Right lobe of liver (tissue), 6 donors: ENCODE measurements around the gene ZBTB16. TPM values are rescaled to one million over a fixed set of nuclear protein-coding genes. Genes with fewer than 3 reads are reported as not detected.
A peak's percentile ranks its signal among the peaks of the same experiment; 100 is the strongest.

Experiments
- ATAC-seq, 4 donors: fragments of 200-7000 bp; cut with Tn5 transposase; one replicate each; pipeline ENCODE4 v1.9.1; 2020; ENCODE audit warnings: mild to moderate bottlenecking in 4 of 4, moderate library complexity in 4 of 4
- DNase-seq, 3 donors: peaks; one replicate each; pipeline ENCODE4 v3.0.0-alpha.2; 2020
- H3K27ac ChIP-seq, 3 donors: fragments of 200-600 bp; one replicate each; pipeline ENCODE4 v1.8.0; 2022
- H3K27me3 ChIP-seq, 2 donors: fragments of 200-600 bp; one replicate each; pipeline ENCODE4 v1.8.0; 2022
- H3K36me3 ChIP-seq, 4 donors: fragments of 200-600 bp; sonication (generic) in 1 of 4; one replicate each; pipeline versions ENCODE4 v1.5.1 to v1.8.0; 2017 to 2022; ENCODE audit warnings: control low read depth in 1 of 4
- H3K4me1 ChIP-seq, 4 donors: fragments of 200-600 bp; sonication (generic) in 1 of 4; one replicate each; pipeline versions ENCODE4 v1.5.1 to v1.8.0; 2017 to 2022; ENCODE audit warnings: control low read depth in 1 of 4
- H3K4me3 ChIP-seq, 3 donors: fragments of 200-600 bp; one replicate each; pipeline ENCODE4 v1.8.0; 2022
- H3K9me3 ChIP-seq, 4 donors: fragments of 200-600 bp; sonication (generic) in 1 of 4; one replicate each; pipeline versions ENCODE4 v1.5.1 to v1.8.0; 2017 to 2022; ENCODE audit warnings: control low read depth in 1 of 4
- POLR2A ChIP-seq: fragments of 450-650 bp; IDR thresholded peaks from one replicate; pipeline ENCODE4 v1.6.1; 2017; ENCODE audit warnings: antibody characterized with exemption, mild to moderate bottlenecking
- WGBS: methylation state at CpG from one replicate; pipeline ENCODE4 v1.1.6; 2018; ENCODE audit warnings: low coverage, low lambda C conversion rate; ENCODE audit not compliant: insufficient coverage; ENCODE audit errors: missing lambda C conversion rate; 5-methylcytosine and 5-hydroxymethylcytosine counted together
- intact Hi-C, 2 donors: fragments of 100-400 bp; cut with DNase I; formaldehyde crosslinking; loops; one replicate each; pipeline versions ENCODE4 v1.11.2 to v1.14.1; 2022
- total RNA-seq, 6 experiments: library from RNA; depleted of rRNA in 2 of 6; stranded (reverse); fragments of >200 nt in 2 of 6; fragmentation: NEBNext Ultra II Directional in 3 of 6; extraction: Animal tissue kit (Norgen Biotek cat#: 25700) in 3 of 6; gene quantifications; one replicate each; pipeline versions ENCODE4 v1.1.0 to v1.2.4, GENCODE V29; 2016 to 2023
- TF ChIP-seq, protein P1 (sequence below), 4 donors: fragments of 200-600 bp in 3 of 4; fragments of 450-650 bp in 1 of 4; IDR thresholded peaks; one replicate each; pipeline versions ENCODE4 v1.5.1 to v1.8.0; 2016 to 2022; ENCODE audit warnings: antibody characterized with exemption in 4 of 4, mild to moderate bottlenecking in 2 of 4
- donor health status: DM: no; HTN: yes; CAD: no.
- donor health status: DM: no; HTN: no; CAD: no.
- donor health status: DM: no; HTN: no; CAD: no.
- donor health status: DM: no; HTN: yes; CAD: no.
- donor health status: DM: no; HTN: yes; CAD: no.

Gene ZBTB16
- total RNA-seq, 6 experiments from 2014 or later: 13.1 to 205 (median 52.2) TPM

DNA sequence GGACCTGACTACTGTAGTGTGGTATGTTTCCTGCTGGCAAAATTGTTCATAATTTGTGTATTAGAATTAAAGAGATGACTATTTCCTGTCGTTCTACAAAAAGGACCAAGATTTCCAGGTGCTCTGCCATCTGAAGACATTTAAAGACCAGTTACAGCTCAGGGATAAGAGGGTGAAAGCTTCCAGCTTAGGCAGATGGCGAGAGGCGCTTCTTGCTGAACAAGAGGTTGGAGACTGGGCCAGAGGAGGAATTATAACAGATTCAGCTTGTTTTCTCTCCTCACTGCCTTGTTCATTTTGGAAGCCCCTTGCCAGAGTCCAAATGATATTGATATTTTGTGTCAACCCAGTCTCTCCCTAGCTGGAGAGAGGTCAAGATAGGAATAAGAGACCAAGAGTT lies 213.6 kb downstream of the ZBTB16 start:
- intact Hi-C loops: no loop called here
- Histone ChIP-seq H3K27me3 (no peaks in the 10 kb centered on the region), H3K9me3 (no peaks in the 10 kb centered on the region), H3K36me3 (no peaks in the 10 kb centered on the region), H3K4me1 (peaks cover 0 to 31% (median 9%) of the 10 kb centered on the region in 4 donors), H3K4me3 (no peak overlapping the region), H3K27ac (no peak overlapping the region)
- no peak for TF ChIP-seq POLR2A
- TF ChIP-seq, protein P1, sequence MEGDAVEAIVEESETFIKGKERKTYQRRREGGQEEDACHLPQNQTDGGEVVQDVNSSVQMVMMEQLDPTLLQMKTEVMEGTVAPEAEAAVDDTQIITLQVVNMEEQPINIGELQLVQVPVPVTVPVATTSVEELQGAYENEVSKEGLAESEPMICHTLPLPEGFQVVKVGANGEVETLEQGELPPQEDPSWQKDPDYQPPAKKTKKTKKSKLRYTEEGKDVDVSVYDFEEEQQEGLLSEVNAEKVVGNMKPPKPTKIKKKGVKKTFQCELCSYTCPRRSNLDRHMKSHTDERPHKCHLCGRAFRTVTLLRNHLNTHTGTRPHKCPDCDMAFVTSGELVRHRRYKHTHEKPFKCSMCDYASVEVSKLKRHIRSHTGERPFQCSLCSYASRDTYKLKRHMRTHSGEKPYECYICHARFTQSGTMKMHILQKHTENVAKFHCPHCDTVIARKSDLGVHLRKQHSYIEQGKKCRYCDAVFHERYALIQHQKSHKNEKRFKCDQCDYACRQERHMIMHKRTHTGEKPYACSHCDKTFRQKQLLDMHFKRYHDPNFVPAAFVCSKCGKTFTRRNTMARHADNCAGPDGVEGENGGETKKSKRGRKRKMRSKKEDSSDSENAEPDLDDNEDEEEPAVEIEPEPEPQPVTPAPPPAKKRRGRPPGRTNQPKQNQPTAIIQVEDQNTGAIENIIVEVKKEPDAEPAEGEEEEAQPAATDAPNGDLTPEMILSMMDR (IDR thresholded peaks at IDR 0.05): no peak
- WGBS: 88% methylated on average over 3 of the region's 3 CpGs
- no peak for DNase-seq
- ATAC-seq: no peak

DNA sequence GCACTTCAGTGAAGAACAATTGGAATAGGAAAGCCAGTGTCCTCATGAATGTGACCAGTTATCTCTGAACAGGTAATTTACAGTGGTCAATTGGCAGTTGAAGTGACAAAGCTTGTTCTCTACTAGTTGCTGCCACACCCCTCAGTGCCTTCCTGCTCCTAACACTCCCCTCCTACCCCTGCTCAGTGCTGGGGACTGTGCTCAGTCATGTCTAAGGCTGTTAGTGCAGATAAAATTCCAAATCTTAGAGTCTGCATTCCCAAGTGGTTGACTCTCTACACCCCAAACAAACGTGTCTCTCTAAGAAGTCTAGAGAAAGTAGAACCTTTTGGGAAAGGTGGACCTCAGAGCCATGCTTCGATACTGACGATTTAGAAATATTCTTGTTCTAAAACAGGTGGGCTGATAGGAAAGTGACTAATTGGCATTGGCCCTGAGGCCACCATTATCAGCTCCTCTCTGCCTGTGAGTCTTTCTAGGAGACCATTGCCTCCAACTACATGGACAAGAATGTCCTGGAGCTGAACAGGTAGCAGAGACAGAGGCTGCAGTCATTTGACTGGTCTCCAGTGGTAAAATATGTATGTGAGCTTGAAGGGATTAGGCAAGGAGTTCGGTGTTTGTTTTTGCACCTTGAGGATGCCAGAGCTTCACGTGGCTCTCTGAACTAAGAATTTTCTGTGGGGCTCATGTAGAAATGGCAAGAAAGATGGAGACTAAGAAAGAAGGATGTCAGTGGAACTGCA lies 214.6 kb downstream of the ZBTB16 start:
- TF ChIP-seq, protein P1 (IDR thresholded peaks at IDR 0.05): no peak
- no peak for TF ChIP-seq POLR2A
- WGBS: 77% methylated on average over 5 of the region's 5 CpGs
- Histone ChIP-seq H3K9me3 (no peaks in the 10 kb centered on the region), H3K4me1 (peaks cover 0 to 41% (median 9%) of the 10 kb centered on the region in 4 donors), H3K4me3 (no peak overlapping the region), H3K36me3 (no peaks in the 10 kb centered on the region), H3K27ac (no peak overlapping the region), H3K27me3 (no peaks in the 10 kb centered on the region)
- intact Hi-C loops: no loop called here
- DNase-seq (no peak), ATAC-seq (no peak)

DNA sequence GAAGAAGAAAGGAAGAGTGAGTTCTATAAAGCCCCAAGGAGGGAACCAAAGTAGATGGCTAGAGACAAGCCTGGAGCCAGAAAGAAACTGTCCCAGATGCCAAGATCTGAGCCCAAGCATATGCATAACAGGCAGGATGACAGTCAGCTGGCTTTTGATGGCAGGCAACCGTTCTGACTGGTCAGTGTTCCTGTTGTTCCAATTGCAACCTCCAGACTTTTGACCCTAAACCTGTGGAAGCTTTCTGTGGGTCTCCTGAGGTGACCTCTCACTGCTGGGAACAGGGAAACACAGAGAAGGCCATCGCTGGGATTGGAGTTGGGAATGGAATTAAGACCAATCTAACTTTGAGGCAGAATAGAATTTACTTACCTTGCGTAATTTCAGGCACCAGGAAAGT lies 215.1 kb downstream of the ZBTB16 start:
- Histone ChIP-seq H3K36me3 (no peaks in the 10 kb centered on the region), H3K4me3 (no peak overlapping the region), H3K27me3 (no peaks in the 10 kb centered on the region), H3K27ac (peak overlapping the region in 2 of 3 donors; percentile 2 to 29), H3K9me3 (no peaks in the 10 kb centered on the region), H3K4me1 (peaks cover 0 to 41% (median 9%) of the 10 kb centered on the region in 4 donors)
- intact Hi-C loops: no loop called here
- ATAC-seq: peak in 3 of 4 donors; percentile 31 to 51 (median 41)
- DNase-seq: no peak
- WGBS: 32% methylated on average over 3 of the region's 3 CpGs
- TF ChIP-seq, protein P1 (IDR thresholded peaks at IDR 0.05): no peak
- TF ChIP-seq POLR2A: no peak

DNA sequence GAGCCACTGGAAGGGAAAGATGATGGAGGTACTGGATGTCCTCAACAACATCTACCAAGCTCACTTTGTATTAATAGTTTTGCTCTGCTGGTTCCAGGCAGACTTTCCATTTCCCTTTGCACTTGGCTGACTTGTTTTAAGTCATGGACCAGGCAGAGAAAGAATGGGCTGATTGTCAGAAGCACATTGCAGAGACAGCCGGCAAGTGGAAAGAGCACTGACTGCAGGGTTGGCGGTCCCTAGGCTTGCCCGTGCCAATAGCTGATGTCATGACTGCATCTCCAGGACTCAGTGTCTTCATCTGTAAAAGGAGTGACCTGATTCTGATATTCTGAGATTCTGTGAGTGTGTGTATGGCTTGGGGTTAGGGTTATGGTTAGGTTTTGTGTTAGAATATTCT lies 215.8 kb downstream of the ZBTB16 start:
- no peak for ATAC-seq
- no peak for DNase-seq
- TF ChIP-seq POLR2A: no peak
- TF ChIP-seq, protein P1 (IDR thresholded peaks at IDR 0.05): no peak

More for the DNA sequence above, 215.8 kb downstream of the ZBTB16 start:
- Histone ChIP-seq H3K27ac (peak overlapping the region in 1 of 3 donors; percentile 2), H3K9me3 (no peaks in the 10 kb centered on the region), H3K4me3 (no peak overlapping the region), H3K4me1 (peaks cover 0 to 41% (median 11%) of the 10 kb centered on the region in 4 donors), H3K36me3 (no peaks in the 10 kb centered on the region), H3K27me3 (no peaks in the 10 kb centered on the region)
- intact Hi-C loops: no loop called here
- 60% methylated on average over 3 of the region's 3 CpGs for WGBS
